ENCODE results near the gene ADORA2A.

Gene ADORA2A

GRCh38 chr22:24403346-24403745 lies 24.1 kb upstream of the ADORA2A start:
- DNase-seq (ENCODE audit: low read depth) = no peak

- DNase-seq (ENCODE audit: low read depth) = no peak
Measured at GRCh38 chr22:24404561-24405275, 22.7 kb upstream of the ADORA2A start.

GRCh38 chr22:24405631-24406321 lies 21.6 kb upstream of the ADORA2A start:
- no peak for DNase-seq (ENCODE audit: low read depth)

GRCh38 chr22:24406322-24407277 lies 20.8 kb upstream of the ADORA2A start:
- no peak for DNase-seq (ENCODE audit: low read depth)

- DNase-seq (ENCODE audit: low read depth) = no peak
Measured at GRCh38 chr22:24407278-24407665, 20.1 kb upstream of the ADORA2A start.

GRCh38 chr22:24407884-24408283 lies 19.5 kb upstream of the ADORA2A start:
- DNase-seq (ENCODE audit: low read depth) = no peak

GRCh38 chr22:24408630-24409029 lies 18.8 kb upstream of the ADORA2A start:
- DNase-seq (ENCODE audit: low read depth) = no peak

GRCh38 chr22:24409707-24410106 lies 17.7 kb upstream of the ADORA2A start:
- DNase-seq (ENCODE audit: low read depth) = no peak

GRCh38 chr22:24410110-24410856 lies 17.1 kb upstream of the ADORA2A start:
- DNase-seq (ENCODE audit: low read depth) = no peak

GRCh38 chr22:24411256-24412004 lies 16.0 kb upstream of the ADORA2A start:
- DNase-seq (ENCODE audit: low read depth) = no peak

GRCh38 chr22:24412274-24412673 lies 15.1 kb upstream of the ADORA2A start:
- no peak for DNase-seq (ENCODE audit: low read depth)

- no peak for DNase-seq (ENCODE audit: low read depth)
Measured at GRCh38 chr22:24413271-24413670, 14.1 kb upstream of the ADORA2A start.

GRCh38 chr22:24413736-24414385 lies 13.5 kb upstream of the ADORA2A start:
- DNase-seq (ENCODE audit: low read depth) = no peak

- DNase-seq (ENCODE audit: low read depth) = no peak
Measured at GRCh38 chr22:24414523-24414922, 12.9 kb upstream of the ADORA2A start.

GRCh38 chr22:24414984-24415945 lies 12.1 kb upstream of the ADORA2A start:
- no peak for DNase-seq (ENCODE audit: low read depth)

GRCh38 chr22:24416095-24416494 lies 11.3 kb upstream of the ADORA2A start:
- DNase-seq (ENCODE audit: low read depth) = no peak

GRCh38 chr22:24416611-24417010 lies 10.8 kb upstream of the ADORA2A start:
- DNase-seq (ENCODE audit: low read depth) = no peak

- DNase-seq (ENCODE audit: low read depth) = no peak
Measured at GRCh38 chr22:24417200-24417599, 10.2 kb upstream of the ADORA2A start.

- DNase-seq (ENCODE audit: low read depth) = no peak
Measured at GRCh38 chr22:24417901-24418641, 9.3 kb upstream of the ADORA2A start.

All from stimulated activated CD8-positive, alpha-beta memory T cell treated with anti-CD3 and anti-CD28 coated beads, Interleukin-7, amount 100 ng/mL, for 24 hours (primary cell).